WTC11 (cell line): Measurements from ENCODE around the gene ADAM22. TPM values are rescaled to one million over a fixed set of nuclear protein-coding genes. Genes with fewer than 3 reads are reported as not detected.
A peak's percentile ranks its signal among the peaks of the same experiment; 100 is the strongest.

Source experiments
- ATAC-seq: fragments of 200-7000 bp; cut with Tn5 transposase; 2 replicates; pipeline ENCODE4 v1.10.0; 2021; ENCODE audit warnings: mild to moderate bottlenecking, moderate library complexity
- CTCF ChIA-PET: fragments of 300-600 bp; sonication (Branson Sonifier 250); formaldehyde crosslinking; loops from one replicate; lab custom pipeline; 2021; ENCODE audit warnings: antibody characterized with exemption; lab: Charles Lee
- POLR2A ChIA-PET: fragments of 350-600 bp; sonication (Branson Sonifier 250); formaldehyde crosslinking; loops from one replicate; lab custom pipeline; 2021; ENCODE audit warnings: antibody characterized with exemption; lab: Charles Lee
- DNase-seq: peaks from one replicate; pipeline ENCODE4 v3.0.0; 2021; ENCODE audit warnings: low spot score
- H3K27ac Mint-ChIP-seq: 2 replicates; pipeline ENCODE4 v1.8.0; 2021; ENCODE audit warnings: mixed read lengths
- H3K27me3 Mint-ChIP-seq: 2 replicates; pipeline ENCODE4 v1.8.0; 2021; ENCODE audit warnings: low read depth, mild to moderate bottlenecking, moderate library complexity, mixed read lengths
- H3K36me3 Mint-ChIP-seq: 2 replicates; pipeline ENCODE4 v1.8.0; 2021; ENCODE audit warnings: mixed read lengths
- H3K4me1 Mint-ChIP-seq: 2 replicates; pipeline ENCODE4 v1.8.0; 2022; ENCODE audit warnings: mixed read lengths
- H3K4me3 Mint-ChIP-seq: 2 replicates; pipeline ENCODE4 v1.8.0; 2021; ENCODE audit warnings: mild to moderate bottlenecking, moderate library complexity, mixed read lengths
- H3K9me3 Mint-ChIP-seq: 2 replicates; pipeline ENCODE4 v1.8.0; 2021; ENCODE audit warnings: mixed read lengths
- AFF4 ChIP-seq: sonication (generic); formaldehyde crosslinking; IDR thresholded peaks from 2 replicates; pipeline ENCODE4 v1.8.1; 2023; ENCODE audit warnings: mild to moderate bottlenecking, missing genetic modification reagents, borderline replicate concordance
- ATF2 ChIP-seq: sonication (generic); formaldehyde crosslinking; IDR thresholded peaks from 2 replicates; pipeline ENCODE4 v1.8.1; 2022; ENCODE audit warnings: low read depth, missing genetic modification reagents, borderline replicate concordance
- E2F5 ChIP-seq: sonication (generic); formaldehyde crosslinking; IDR thresholded peaks from 2 replicates; pipeline ENCODE4 v1.8.1; 2022; ENCODE audit warnings: mild to moderate bottlenecking, moderate library complexity, missing genetic modification reagents
- ELF4 ChIP-seq: sonication (generic); formaldehyde crosslinking; IDR thresholded peaks from 2 replicates; pipeline ENCODE4 v1.8.1; 2022; ENCODE audit warnings: low read depth, mild to moderate bottlenecking, moderate library complexity, missing genetic modification reagents
- ESRRA ChIP-seq: sonication (generic); formaldehyde crosslinking; IDR thresholded peaks from 2 replicates; pipeline ENCODE4 v1.8.1; 2022; ENCODE audit warnings: mild to moderate bottlenecking, missing genetic modification reagents, borderline replicate concordance
- FOXP1 ChIP-seq: sonication (generic); formaldehyde crosslinking; IDR thresholded peaks from 2 replicates; pipeline ENCODE4 v1.8.0; 2022; ENCODE audit warnings: missing genetic modification reagents, mild to moderate bottlenecking, moderate library complexity, borderline replicate concordance
- GABPB1 ChIP-seq: sonication (generic); formaldehyde crosslinking; IDR thresholded peaks from 2 replicates; pipeline ENCODE4 v1.8.1; 2023; ENCODE audit warnings: mild to moderate bottlenecking, missing genetic modification reagents
- GTF2I ChIP-seq: fragments of 250-450 bp; sonication (Bioruptor Pico); conservative IDR thresholded peaks from 2 replicates; pipeline ENCODE4 v1.4.0; 2021; ENCODE audit warnings: mild to moderate bottlenecking
- HMGA2 ChIP-seq: fragments of 250-450 bp; sonication (Bioruptor Pico); IDR thresholded peaks from 2 replicates; pipeline ENCODE4 v1.4.0; 2021; ENCODE audit warnings: mild to moderate bottlenecking, moderate library complexity
- IRF2 ChIP-seq: sonication (generic); formaldehyde crosslinking; IDR thresholded peaks from 2 replicates; pipeline ENCODE4 v1.8.0; 2022; ENCODE audit warnings: low read depth, missing genetic modification reagents, borderline replicate concordance
- KAT7 ChIP-seq: sonication (generic); formaldehyde crosslinking; IDR thresholded peaks from 2 replicates; pipeline ENCODE4 v1.8.1; 2023; ENCODE audit warnings: missing genetic modification reagents, mild to moderate bottlenecking, borderline replicate concordance
- MYBL2 ChIP-seq: sonication (generic); formaldehyde crosslinking; IDR thresholded peaks from 2 replicates; pipeline ENCODE4 v1.8.1; 2023; ENCODE audit warnings: mild to moderate bottlenecking, moderate library complexity, missing genetic modification reagents
- NR2C2 ChIP-seq: sonication (generic); formaldehyde crosslinking; IDR thresholded peaks from 2 replicates; pipeline ENCODE4 v1.8.0; 2022; ENCODE audit warnings: mild to moderate bottlenecking, missing genetic modification reagents
- PRDM15 ChIP-seq: sonication (generic); formaldehyde crosslinking; IDR thresholded peaks from 2 replicates; pipeline ENCODE4 v1.8.0; 2022; ENCODE audit warnings: missing genetic modification reagents
- RORB ChIP-seq: fragments of 250-450 bp; sonication (Bioruptor Pico); IDR thresholded peaks from 2 replicates; pipeline ENCODE4 v1.9.0; 2021; ENCODE audit warnings: mild to moderate bottlenecking
- SMAD4 ChIP-seq: sonication (generic); formaldehyde crosslinking; IDR thresholded peaks from 2 replicates; pipeline ENCODE4 v1.8.0; 2022; ENCODE audit warnings: mild to moderate bottlenecking, missing genetic modification reagents
- SOX15 ChIP-seq: fragments of 250-450 bp; sonication (Bioruptor Pico); IDR thresholded peaks from 2 replicates; pipeline ENCODE4 v1.9.0; 2021; ENCODE audit warnings: mild to moderate bottlenecking
- TP53 ChIP-seq: sonication (generic); formaldehyde crosslinking; IDR thresholded peaks from 2 replicates; pipeline ENCODE4 v1.8.1; 2023; ENCODE audit warnings: mild to moderate bottlenecking, missing genetic modification reagents
- ZBTB43 ChIP-seq: sonication (generic); formaldehyde crosslinking; IDR thresholded peaks from 2 replicates; pipeline ENCODE4 v1.8.1; 2023; ENCODE audit warnings: mild to moderate bottlenecking, missing genetic modification reagents
- ZNF121 ChIP-seq: sonication (generic); formaldehyde crosslinking; IDR thresholded peaks from 2 replicates; pipeline ENCODE4 v1.8.0; 2023; ENCODE audit warnings: missing genetic modification reagents
- ZNF138 ChIP-seq: sonication (generic); formaldehyde crosslinking; conservative IDR thresholded peaks from 2 replicates; pipeline ENCODE4 v1.8.1; 2022; ENCODE audit warnings: mild to moderate bottlenecking, moderate library complexity, missing genetic modification reagents
- ZNF232 ChIP-seq: sonication (generic); formaldehyde crosslinking; IDR thresholded peaks from 2 replicates; pipeline ENCODE4 v1.8.0; 2022; ENCODE audit warnings: mild to moderate bottlenecking, missing genetic modification reagents
- ZNF396 ChIP-seq: fragments of 250-450 bp; sonication (Bioruptor Pico); IDR thresholded peaks from 2 replicates; pipeline ENCODE4 v1.8.0; 2021; ENCODE audit warnings: mild to moderate bottlenecking, moderate library complexity, borderline replicate concordance
- ZNF416 ChIP-seq: fragments of 250-450 bp; sonication (Bioruptor Pico); IDR thresholded peaks from 2 replicates; pipeline ENCODE4 v1.9.0; 2021; ENCODE audit warnings: mild to moderate bottlenecking, inconsistent platforms
- ZNF512 ChIP-seq: sonication (generic); formaldehyde crosslinking; IDR thresholded peaks from 2 replicates; pipeline ENCODE4 v1.8.1; 2022; ENCODE audit warnings: missing genetic modification reagents, borderline replicate concordance
- ZNF671 ChIP-seq: fragments of 250-450 bp; sonication (Bioruptor Pico); IDR thresholded peaks from 2 replicates; pipeline ENCODE4 v1.8.0; 2021; ENCODE audit warnings: mild to moderate bottlenecking
- total RNA-seq: library from RNA; stranded (reverse); gene quantifications from 3 replicates; pipeline ENCODE4 v1.2.3, GENCODE V29; 2021

ADAM22 gene
- total RNA-seq, 1 experiment from 2014 or later = 12.4 TPM

GRCh38 chr7:87934699-87935383 is 790 bp downstream of the ADAM22 start:
- Mint-ChIP-seq H3K4me3 (peak overlapping the region; percentile 91), H3K9me3 (no peaks in the 10 kb centered on the region), H3K27me3 (peaks cover 12% of the 10 kb centered on the region), H3K36me3 (peaks cover 11% of the 10 kb centered on the region), H3K4me1 (peaks cover 8% of the 10 kb centered on the region), H3K27ac (no peak overlapping the region)
- ChIA-PET CTCF (interaction anchor here (0.5 to 2.0 kb wide), 7 partner anchors 9 to 283 kb away, joined by 3 to 15 read pairs (median 3); no protein-coding TSS in a partner anchor), POLR2A (interaction anchor here (0.7 to 2.0 kb wide), 3 partner anchors 10 to 290 kb away, joined by 4 to 10 read pairs (median 4); partner anchors contain the start of genes DBF4 and SLC25A40)
- peak; percentile 31 for ATAC-seq
- DNase-seq = peak; percentile 52
- TF ChIP-seq PRDM15 (CRISPR knock-in tag) (no peak), ZNF232 (CRISPR knock-in tag) (no peak), ZBTB43 (0 out of 2 replicates have a peak, but pooled peaks have one; percentile 52), HMGA2 (CRISPR knock-in tag) (no peak), ZNF416 (CRISPR knock-in tag) (no peak), SOX15 (CRISPR knock-in tag) (no peak), ZNF138 (CRISPR knock-in tag) (peak; percentile 74; the same call in 1 of the 2 replicates), ZNF121 (no peak), ATF2 (CRISPR knock-in tag) (no peak), ZNF512 (CRISPR knock-in tag) (no peak), FOXP1 (CRISPR knock-in tag) (peak; percentile 84; the same call in 1 of the 2 replicates), TP53 (CRISPR knock-in tag) (no peak), RORB (CRISPR knock-in tag) (no peak), NR2C2 (CRISPR knock-in tag) (no peak), ESRRA (no peak), GTF2I (no peak), KAT7 (CRISPR knock-in tag) (0 out of 2 replicates have a peak, but pooled peaks have one; percentile 28), SMAD4 (CRISPR knock-in tag) (no peak), ZNF396 (CRISPR knock-in tag) (no peak), IRF2 (no peak), MYBL2 (no peak), E2F5 (CRISPR knock-in tag) (0 out of 2 replicates have a peak, but pooled peaks have one; percentile 12), ELF4 (CRISPR knock-in tag) (no peak), AFF4 (CRISPR knock-in tag) (no peak), ZNF671 (CRISPR knock-in tag) (no peak), GABPB1 (CRISPR knock-in tag) (no peak)
